HepG2 (cell line): ENCODE measurements around the gene NAV3.

ENCODE experiments used
- ARHGAP35 ChIP-seq: sonication (generic); formaldehyde crosslinking; IDR thresholded peaks from 2 replicates; pipeline ENCODE4 v1.9.0; 2022; ENCODE audit warnings: mild to moderate bottlenecking, inconsistent platforms, moderate library complexity, missing genetic modification reagents, borderline replicate concordance
- FOSL2 ChIP-seq: sonication (generic); formaldehyde crosslinking; IDR thresholded peaks from 2 replicates; pipeline ENCODE4 v1.4.0; 2020; ENCODE audit warnings: missing genetic modification reagents
- SRF ChIP-seq: IDR thresholded peaks from 2 replicates; pipeline ENCODE4 v1.6.1; 2011; ENCODE audit warnings: mild to moderate bottlenecking, low read depth, low read length, moderate library complexity
- TBL1XR1 ChIP-seq: fragments of 150-350 bp; IDR thresholded peaks from 2 replicates; pipeline ENCODE4 v1.6.1; 2014; ENCODE audit warnings: borderline replicate concordance, low read length; ENCODE audit not compliant: partially characterized antibody
- TRIM24 ChIP-seq: sonication (generic); formaldehyde crosslinking; IDR thresholded peaks from 2 replicates; pipeline ENCODE4 v1.8.0; 2022; ENCODE audit warnings: mild to moderate bottlenecking, missing genetic modification reagents
- U2AF1 ChIP-seq: fragments of 200-400 bp; formaldehyde crosslinking; optimal IDR thresholded peaks from 2 replicates; pipeline ENCODE3; 2017; ENCODE audit warnings: mild to moderate bottlenecking, low read depth, low read length
- USF2 ChIP-seq, 2 experiments: sonication (generic) in 1 of 2; formaldehyde crosslinking in 1 of 2; IDR thresholded peaks; 2 replicates each; pipeline versions ENCODE4 v1.5.1 to v1.6.1; 2011 to 2020; ENCODE audit warnings: borderline replicate concordance in 1 of 2, low read depth in 1 of 2, low read length in 1 of 2, mild to moderate bottlenecking in 1 of 2, missing genetic modification reagents in 1 of 2, moderate library complexity in 1 of 2

DNA sequence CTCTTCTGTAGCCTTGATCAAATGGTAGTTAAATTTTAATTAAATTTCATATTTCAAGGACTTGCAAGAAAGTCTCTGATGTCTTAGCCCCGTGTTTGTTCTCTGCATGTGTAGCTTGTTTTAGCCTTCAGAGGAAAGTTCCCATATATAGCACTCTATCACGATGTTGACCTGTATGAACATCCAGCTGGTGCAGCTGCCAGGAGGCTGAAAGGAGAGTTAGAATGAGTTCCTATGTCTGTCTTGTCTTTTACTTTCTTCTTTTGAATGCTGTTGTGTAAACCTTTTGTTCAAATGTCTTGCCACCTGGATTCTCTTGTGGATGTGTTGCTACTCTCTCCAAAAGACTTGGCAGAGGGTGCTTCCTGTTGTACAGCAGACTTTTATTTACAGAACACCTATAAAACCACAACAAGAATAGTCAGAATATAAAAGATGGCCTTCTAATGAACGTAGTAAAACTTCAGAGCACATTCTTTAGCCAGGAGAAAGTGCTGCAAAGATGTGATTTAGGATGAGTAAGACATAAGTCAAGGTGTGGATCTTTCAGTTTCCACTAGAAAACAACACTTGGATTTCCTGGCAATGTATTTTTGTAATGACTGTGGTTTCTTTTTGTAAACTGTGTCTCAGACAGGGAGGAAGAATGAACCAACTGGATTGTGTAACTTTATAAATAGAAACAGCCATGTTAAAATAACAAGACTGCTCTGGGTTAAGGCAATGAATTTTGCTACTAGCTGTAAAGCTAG lies 17.2 kb downstream of the NAV3 start:
- TF ChIP-seq FOSL2 (no peak), TBL1XR1 (no peak), ARHGAP35 (CRISPR knock-in tag) (no peak), U2AF1 (no peak), TRIM24 (CRISPR knock-in tag) (no peak), USF2 (IDR thresholded peaks at IDR 0.05; ENCODE audit: low read depth, low read length) (no peak), USF2 (CRISPR knock-in tag; IDR thresholded peaks at IDR 0.05; ENCODE audit: borderline replicate concordance) (no peak), SRF (no peak)
